ENCODE data around the gene TROAP. TPM values are rescaled to one million over a fixed set of nuclear protein-coding genes. Genes with fewer than 3 reads are reported as not detected.

The TROAP gene
- total and polyA plus RNA-seq, 2 experiments from 2014 or later = 46.4 to 47.5 TPM

DNA sequence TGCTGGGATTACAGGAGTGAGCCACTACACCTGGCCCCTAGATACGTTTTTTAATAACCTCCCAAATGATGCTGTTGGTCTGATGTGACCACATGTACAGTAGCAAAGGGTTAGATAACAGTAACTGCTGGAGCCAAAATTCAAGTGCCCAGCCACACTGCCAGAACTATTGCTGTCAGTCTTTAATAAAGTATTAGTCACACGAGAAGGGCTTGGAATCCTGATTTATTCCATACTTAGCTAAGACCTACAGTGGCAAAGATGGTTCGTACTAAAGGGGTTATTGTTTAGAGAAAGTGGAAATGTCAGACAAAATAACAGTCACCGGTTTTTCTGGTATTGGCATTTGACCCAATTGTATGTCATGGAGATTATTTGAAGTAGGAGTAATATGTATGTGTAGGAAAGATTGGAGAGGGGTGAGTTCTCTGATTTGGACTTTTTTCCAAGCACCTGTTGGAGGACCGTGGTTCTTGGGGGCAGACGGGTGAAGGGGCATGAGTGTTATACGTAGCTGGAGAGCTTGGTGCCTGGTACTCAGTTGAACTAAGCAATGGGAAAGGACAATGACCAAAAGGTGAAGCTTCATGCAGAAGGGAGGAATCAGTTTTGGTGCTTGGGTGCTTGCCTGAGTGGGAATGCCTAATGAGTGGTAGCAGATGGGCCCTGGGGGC lies 48.5 kb upstream of the TROAP start:
- peaks cover 36% of the 10 kb centered on the region for H3F3A ChIP-seq (replicated peaks; ENCODE audit: low read depth)
- peaks cover 44% of the 10 kb centered on the region for H3K36me3 Mint-ChIP-seq (ENCODE audit: low read depth)
- no peaks in the 10 kb centered on the region; the same call in 2 of the 3 replicates for H3K9me3 Mint-ChIP-seq
- peaks cover 12% of the 10 kb centered on the region for H4K20me1 ChIP-seq (replicated peaks; ENCODE audit: insufficient read depth)
- no peak overlapping the region; the same call in 2 of the 3 replicates for H3K4me3 Mint-ChIP-seq
- no peak for ATAC-seq
- H3K4me1 Mint-ChIP-seq = peaks cover 4% of the 10 kb centered on the region; the same call in 2 of the 3 replicates
- H3K9me2 ChIP-seq (ENCODE audit: insufficient read depth) = no peaks in the 10 kb centered on the region
- H2AFZ ChIP-seq = no peak overlapping the region
- H3K27me3 ChIP-seq (ENCODE audit: insufficient read depth) = no peaks in the 10 kb centered on the region
- H3K79me2 ChIP-seq (replicated peaks; ENCODE audit: insufficient read depth) = peaks cover 6% of the 10 kb centered on the region; the same call in 1 of the 2 replicates
- H3K4me3 ChIP-seq = no peak overlapping the region
- no peak overlapping the region for H3K27ac Mint-ChIP-seq
- DNase-seq (ENCODE audit: low spot score) = no peak
- peak overlapping the region; percentile 59; the same call in 1 of the 2 replicates for H3K27ac ChIP-seq (ENCODE audit: low read depth)
- H3K27me3 Mint-ChIP-seq (ENCODE audit: insufficient read depth, low read depth, poor library complexity) = peaks cover 11% of the 10 kb centered on the region
- TF ChIP-seq POLR2AphosphoS5 (IDR thresholded peaks at IDR 0.05; ENCODE audit: low read depth) = peak; percentile 42
- no peak for TF ChIP-seq EZH2 (IDR thresholded peaks at IDR 0.05; ENCODE audit: low read depth, unreplicated experiment)
- H3K4me2 ChIP-seq = no peak overlapping the region
- H3K4me1 ChIP-seq (ENCODE audit: insufficient read depth) = 0 out of 2 replicates have a peak, but pooled peaks cover 2% of the 10 kb centered on the region
- H3K36me3 ChIP-seq (ENCODE audit: insufficient read depth) = peaks cover 35% of the 10 kb centered on the region

GRCh38 chr12:49276304-49277290 lies 46.5 kb upstream of the TROAP start:
- Mint-ChIP-seq H3K9me3 (no peaks in the 10 kb centered on the region; the same call in 2 of the 3 replicates), H3K36me3 (ENCODE audit: low read depth) (peaks cover 24% of the 10 kb centered on the region), H3K4me1 (peaks cover 11% of the 10 kb centered on the region), H3K27ac (no peak overlapping the region), H3K4me3 (no peak overlapping the region), H3K27me3 (ENCODE audit: insufficient read depth, low read depth, poor library complexity) (peaks cover 11% of the 10 kb centered on the region)
- DNase-seq (ENCODE audit: low spot score) = no peak
- H3K27ac ChIP-seq (ENCODE audit: low read depth) = no peak overlapping the region
- no peak overlapping the region for H3K4me2 ChIP-seq
- H3K4me3 ChIP-seq = no peak overlapping the region
- 0 out of 2 replicates have a peak, but pooled peaks cover 3% of the 10 kb centered on the region for H3K4me1 ChIP-seq (ENCODE audit: insufficient read depth)
- no peak for ATAC-seq
- peaks cover 16% of the 10 kb centered on the region for H3K36me3 ChIP-seq (ENCODE audit: insufficient read depth)
- H3K27me3 ChIP-seq (ENCODE audit: insufficient read depth) = no peaks in the 10 kb centered on the region
- peaks cover 6% of the 10 kb centered on the region; the same call in 1 of the 2 replicates for H4K20me1 ChIP-seq (replicated peaks; ENCODE audit: insufficient read depth)
- H3K79me2 ChIP-seq (replicated peaks; ENCODE audit: insufficient read depth) = no peaks in the 10 kb centered on the region
- H3F3A ChIP-seq (replicated peaks; ENCODE audit: low read depth) = peaks cover 18% of the 10 kb centered on the region
- no peak overlapping the region for H2AFZ ChIP-seq
- no peaks in the 10 kb centered on the region for H3K9me2 ChIP-seq (ENCODE audit: insufficient read depth)
- TF ChIP-seq, protein P1, sequence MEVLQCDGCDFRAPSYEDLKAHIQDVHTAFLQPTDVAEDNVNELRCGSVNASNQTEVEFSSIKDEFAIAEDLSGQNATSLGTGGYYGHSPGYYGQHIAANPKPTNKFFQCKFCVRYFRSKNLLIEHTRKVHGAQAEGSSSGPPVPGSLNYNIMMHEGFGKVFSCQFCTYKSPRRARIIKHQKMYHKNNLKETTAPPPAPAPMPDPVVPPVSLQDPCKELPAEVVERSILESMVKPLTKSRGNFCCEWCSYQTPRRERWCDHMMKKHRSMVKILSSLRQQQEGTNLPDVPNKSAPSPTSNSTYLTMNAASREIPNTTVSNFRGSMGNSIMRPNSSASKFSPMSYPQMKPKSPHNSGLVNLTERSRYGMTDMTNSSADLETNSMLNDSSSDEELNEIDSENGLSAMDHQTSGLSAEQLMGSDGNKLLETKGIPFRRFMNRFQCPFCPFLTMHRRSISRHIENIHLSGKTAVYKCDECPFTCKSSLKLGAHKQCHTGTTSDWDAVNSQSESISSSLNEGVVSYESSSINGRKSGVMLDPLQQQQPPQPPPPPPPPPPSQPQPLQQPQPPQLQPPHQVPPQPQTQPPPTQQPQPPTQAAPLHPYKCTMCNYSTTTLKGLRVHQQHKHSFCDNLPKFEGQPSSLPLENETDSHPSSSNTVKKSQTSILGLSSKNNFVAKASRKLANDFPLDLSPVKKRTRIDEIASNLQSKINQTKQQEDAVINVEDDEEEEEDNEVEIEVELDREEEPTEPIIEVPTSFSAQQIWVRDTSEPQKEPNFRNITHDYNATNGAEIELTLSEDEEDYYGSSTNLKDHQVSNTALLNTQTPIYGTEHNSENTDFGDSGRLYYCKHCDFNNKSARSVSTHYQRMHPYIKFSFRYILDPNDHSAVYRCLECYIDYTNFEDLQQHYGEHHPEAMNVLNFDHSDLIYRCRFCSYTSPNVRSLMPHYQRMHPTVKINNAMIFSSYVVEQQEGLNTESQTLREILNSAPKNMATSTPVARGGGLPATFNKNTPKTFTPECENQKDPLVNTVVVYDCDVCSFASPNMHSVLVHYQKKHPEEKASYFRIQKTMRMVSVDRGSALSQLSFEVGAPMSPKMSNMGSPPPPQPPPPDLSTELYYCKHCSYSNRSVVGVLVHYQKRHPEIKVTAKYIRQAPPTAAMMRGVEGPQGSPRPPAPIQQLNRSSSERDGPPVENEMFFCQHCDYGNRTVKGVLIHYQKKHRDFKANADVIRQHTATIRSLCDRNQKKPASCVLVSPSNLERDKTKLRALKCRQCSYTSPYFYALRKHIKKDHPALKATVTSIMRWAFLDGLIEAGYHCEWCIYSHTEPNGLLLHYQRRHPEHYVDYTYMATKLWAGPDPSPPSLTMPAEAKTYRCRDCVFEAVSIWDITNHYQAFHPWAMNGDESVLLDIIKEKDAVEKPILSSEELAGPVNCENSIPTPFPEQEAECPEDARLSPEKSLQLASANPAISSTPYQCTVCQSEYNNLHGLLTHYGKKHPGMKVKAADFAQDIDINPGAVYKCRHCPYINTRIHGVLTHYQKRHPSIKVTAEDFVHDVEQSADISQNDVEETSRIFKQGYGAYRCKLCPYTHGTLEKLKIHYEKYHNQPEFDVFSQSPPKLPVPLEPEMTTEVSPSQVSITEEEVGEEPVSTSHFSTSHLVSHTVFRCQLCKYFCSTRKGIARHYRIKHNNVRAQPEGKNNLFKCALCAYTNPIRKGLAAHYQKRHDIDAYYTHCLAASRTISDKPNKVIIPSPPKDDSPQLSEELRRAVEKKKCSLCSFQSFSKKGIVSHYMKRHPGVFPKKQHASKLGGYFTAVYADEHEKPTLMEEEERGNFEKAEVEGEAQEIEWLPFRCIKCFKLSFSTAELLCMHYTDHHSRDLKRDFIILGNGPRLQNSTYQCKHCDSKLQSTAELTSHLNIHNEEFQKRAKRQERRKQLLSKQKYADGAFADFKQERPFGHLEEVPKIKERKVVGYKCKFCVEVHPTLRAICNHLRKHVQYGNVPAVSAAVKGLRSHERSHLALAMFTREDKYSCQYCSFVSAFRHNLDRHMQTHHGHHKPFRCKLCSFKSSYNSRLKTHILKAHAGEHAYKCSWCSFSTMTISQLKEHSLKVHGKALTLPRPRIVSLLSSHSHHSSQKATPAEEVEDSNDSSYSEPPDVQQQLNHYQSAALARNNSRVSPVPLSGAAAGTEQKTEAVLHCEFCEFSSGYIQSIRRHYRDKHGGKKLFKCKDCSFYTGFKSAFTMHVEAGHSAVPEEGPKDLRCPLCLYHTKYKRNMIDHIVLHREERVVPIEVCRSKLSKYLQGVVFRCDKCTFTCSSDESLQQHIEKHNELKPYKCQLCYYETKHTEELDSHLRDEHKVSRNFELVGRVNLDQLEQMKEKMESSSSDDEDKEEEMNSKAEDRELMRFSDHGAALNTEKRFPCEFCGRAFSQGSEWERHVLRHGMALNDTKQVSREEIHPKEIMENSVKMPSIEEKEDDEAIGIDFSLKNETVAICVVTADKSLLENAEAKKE (CRISPR knock-in tag; IDR thresholded peaks at IDR 0.05) = no peak
- TF ChIP-seq CREB1 (CRISPR knock-in tag; IDR thresholded peaks at IDR 0.05; ENCODE audit: low read depth) (no peak), ZNF114 (CRISPR knock-in tag; IDR thresholded peaks at IDR 0.05) (no peak), ZNF331 (CRISPR knock-in tag; IDR thresholded peaks at IDR 0.05; ENCODE audit: low read depth) (no peak), EZH2phosphoT487 (IDR thresholded peaks at IDR 0.05; ENCODE audit: unreplicated experiment) (no peak), POLR2AphosphoS5 (IDR thresholded peaks at IDR 0.05; ENCODE audit: low read depth) (no peak), EZH2 (IDR thresholded peaks at IDR 0.05; ENCODE audit: low read depth, unreplicated experiment) (no peak), NANOG (IDR thresholded peaks at IDR 0.05; ENCODE audit: borderline replicate concordance) (no peak), JUNB (IDR thresholded peaks at IDR 0.05; ENCODE audit: unreplicated experiment) (no peak)
- TF ChIP-seq, protein P2, sequence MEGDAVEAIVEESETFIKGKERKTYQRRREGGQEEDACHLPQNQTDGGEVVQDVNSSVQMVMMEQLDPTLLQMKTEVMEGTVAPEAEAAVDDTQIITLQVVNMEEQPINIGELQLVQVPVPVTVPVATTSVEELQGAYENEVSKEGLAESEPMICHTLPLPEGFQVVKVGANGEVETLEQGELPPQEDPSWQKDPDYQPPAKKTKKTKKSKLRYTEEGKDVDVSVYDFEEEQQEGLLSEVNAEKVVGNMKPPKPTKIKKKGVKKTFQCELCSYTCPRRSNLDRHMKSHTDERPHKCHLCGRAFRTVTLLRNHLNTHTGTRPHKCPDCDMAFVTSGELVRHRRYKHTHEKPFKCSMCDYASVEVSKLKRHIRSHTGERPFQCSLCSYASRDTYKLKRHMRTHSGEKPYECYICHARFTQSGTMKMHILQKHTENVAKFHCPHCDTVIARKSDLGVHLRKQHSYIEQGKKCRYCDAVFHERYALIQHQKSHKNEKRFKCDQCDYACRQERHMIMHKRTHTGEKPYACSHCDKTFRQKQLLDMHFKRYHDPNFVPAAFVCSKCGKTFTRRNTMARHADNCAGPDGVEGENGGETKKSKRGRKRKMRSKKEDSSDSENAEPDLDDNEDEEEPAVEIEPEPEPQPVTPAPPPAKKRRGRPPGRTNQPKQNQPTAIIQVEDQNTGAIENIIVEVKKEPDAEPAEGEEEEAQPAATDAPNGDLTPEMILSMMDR (conservative IDR thresholded peaks at IDR 0.05; ENCODE audit: low read depth in 2 of 2) = no peak
